GM12892 (cell line): ENCODE data around the gene HINT1.

Source experiments
- POLR2A ChIP-seq: IDR thresholded peaks from 2 replicates; pipeline ENCODE4 v1.6.1; 2011; ENCODE audit warnings: low read depth, low read length, control low read depth
- POLR2AphosphoS5 ChIP-seq: IDR thresholded peaks from 2 replicates; pipeline ENCODE4 v1.6.1; 2011; ENCODE audit warnings: low read depth, low read length, control low read depth

- TF ChIP-seq POLR2AphosphoS5 (no peak), POLR2A (no peak)
Measured at GRCh38 chr5:131180407-131180806, 15.4 kb upstream of the HINT1 start.
